ENCODE results near the gene TRMT11. TPM values are rescaled to one million over a fixed set of nuclear protein-coding genes. Genes with fewer than 3 reads are reported as not detected.
"Not testable (repeated sequence)": the region's sequence is repeated elsewhere in the genome, so short reads cannot be mapped to it uniquely, and the experiment has no call there.

TRMT11 gene
- total and polyA plus RNA-seq, 3 experiments from 2014 or later, result 14.8 to 37.9 (median 35.8) TPM

DNA sequence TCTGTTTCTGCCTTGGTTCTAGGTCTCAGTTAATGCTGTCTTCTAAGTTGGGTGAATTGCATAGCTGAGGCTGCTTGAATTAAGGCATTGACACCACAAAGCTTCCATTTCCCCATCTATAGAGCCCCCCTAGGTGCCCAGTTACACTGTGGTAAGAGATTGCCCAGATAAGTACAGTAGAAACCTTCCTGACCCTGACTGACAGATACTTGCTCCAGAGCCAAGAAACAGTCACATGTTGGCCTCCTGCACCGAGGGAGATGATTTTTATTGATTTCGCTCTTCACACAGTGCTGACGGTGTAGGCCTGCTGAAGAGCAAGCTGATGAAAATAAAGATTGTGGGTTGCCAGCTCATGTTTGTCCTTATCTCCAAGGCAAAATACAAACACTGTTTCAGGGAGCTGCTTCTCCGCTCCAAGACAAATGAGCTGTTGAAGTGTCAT is 67.9 kb downstream of the TRMT11 start:
- H3K36me3 ChIP-seq (ENCODE audit: insufficient read depth, low read length), result no peaks in the 10 kb centered on the region
- no peak overlapping the region for H3K4me3 Mint-ChIP-seq
- H3K4me1 ChIP-seq (ENCODE audit: insufficient read depth, low read length), result no peaks in the 10 kb centered on the region
- H3K27me3 ChIP-seq (ENCODE audit: insufficient read depth, low read length, poor library complexity, severe bottlenecking), result no peaks in the 10 kb centered on the region
- no peak overlapping the region for H3K27ac ChIP-seq (ENCODE audit: low read depth, low read length)
- no peak overlapping the region for H3K27ac Mint-ChIP-seq
- DNase-seq, result no peak
- H3K4me3 ChIP-seq (ENCODE audit: low read length), result no peak overlapping the region
- ChIA-PET CTCF (no interaction called here), POLR2A (no interaction called here)
- peaks cover 23 to 36% (median 29%) of the 10 kb centered on the region in 3 donors for H3K36me3 Mint-ChIP-seq
- no peaks in the 10 kb centered on the region for H3K27me3 Mint-ChIP-seq
- no peaks in the 10 kb centered on the region for H3K4me1 Mint-ChIP-seq
- H3K9me3 Mint-ChIP-seq, result peaks cover 0 to 4% (median 0%) of the 10 kb centered on the region in 5 donors
- no peaks in the 10 kb centered on the region for H3K9me3 ChIP-seq (ENCODE audit: low read length)

- no peak overlapping the region for H3K27ac ChIP-seq (ENCODE audit: low read depth, low read length)
- no peak overlapping the region for H3K4me3 ChIP-seq (ENCODE audit: low read length)
- H3K27ac Mint-ChIP-seq, result no peak overlapping the region
- H3K4me1 ChIP-seq (ENCODE audit: insufficient read depth, low read length), result no peaks in the 10 kb centered on the region
- H3K36me3 ChIP-seq (ENCODE audit: insufficient read depth, low read length), result no peaks in the 10 kb centered on the region
- no peaks in the 10 kb centered on the region for H3K27me3 ChIP-seq (ENCODE audit: insufficient read depth, low read length, poor library complexity, severe bottlenecking)
- no peaks in the 10 kb centered on the region for H3K27me3 Mint-ChIP-seq
- peaks cover 0 to 4% (median 0%) of the 10 kb centered on the region in 5 donors for H3K9me3 Mint-ChIP-seq
- CTCF ChIA-PET, result no interaction called here
- peaks cover 19 to 36% (median 31%) of the 10 kb centered on the region in 3 donors for H3K36me3 Mint-ChIP-seq
- no peak overlapping the region for H3K4me3 Mint-ChIP-seq
- DNase-seq, result no peak
- H3K4me1 Mint-ChIP-seq, result no peaks in the 10 kb centered on the region
- POLR2A ChIA-PET, result no interaction called here
- no peaks in the 10 kb centered on the region for H3K9me3 ChIP-seq (ENCODE audit: low read length)
Observed at GRCh38 chr6:126054802-126055201, 68.5 kb downstream of the TRMT11 start.

DNA sequence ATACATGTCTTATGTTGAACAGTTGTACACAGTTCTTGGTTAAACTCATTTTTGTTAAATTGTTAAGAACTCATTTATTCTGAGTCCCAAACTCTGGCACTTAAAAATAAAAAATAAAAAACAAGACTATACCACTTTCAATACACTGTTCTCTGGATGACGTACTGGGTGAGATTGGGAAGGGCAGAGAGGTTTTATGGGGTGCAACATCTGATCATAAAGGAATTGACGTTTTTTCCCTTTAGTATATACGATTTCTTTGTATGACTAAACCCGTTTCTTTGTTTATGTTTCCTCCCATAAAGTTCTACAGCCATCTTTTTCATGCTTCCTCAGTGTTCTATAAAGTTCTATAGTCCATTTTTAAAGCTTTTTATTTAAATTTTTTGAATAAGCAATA is 69.1 kb downstream of the TRMT11 start:
- Mint-ChIP-seq H3K4me3 (no peak overlapping the region), H3K4me1 (no peaks in the 10 kb centered on the region), H3K9me3 (peaks cover 0 to 4% (median 0%) of the 10 kb centered on the region in 5 donors), H3K27ac (no peak overlapping the region), H3K27me3 (no peaks in the 10 kb centered on the region), H3K36me3 (peaks cover 23 to 42% (median 36%) of the 10 kb centered on the region in 3 donors)
- no peak for DNase-seq
- no peaks in the 10 kb centered on the region for H3K36me3 ChIP-seq (ENCODE audit: insufficient read depth, low read length)
- H3K4me1 ChIP-seq (ENCODE audit: insufficient read depth, low read length), result no peaks in the 10 kb centered on the region
- no peaks in the 10 kb centered on the region for H3K9me3 ChIP-seq (ENCODE audit: low read length)
- H3K27ac ChIP-seq (ENCODE audit: low read depth, low read length), result no peak overlapping the region
- ChIA-PET CTCF (no interaction called here), POLR2A (no interaction called here)
- no peaks in the 10 kb centered on the region for H3K27me3 ChIP-seq (ENCODE audit: insufficient read depth, low read length, poor library complexity, severe bottlenecking)
- no peak overlapping the region for H3K4me3 ChIP-seq (ENCODE audit: low read length)

GRCh38 chr6:126056355-126057004 is 70.1 kb downstream of the TRMT11 start:
- Mint-ChIP-seq H3K4me3 (no peak overlapping the region), H3K9me3 (peaks cover 0 to 4% (median 0%) of the 10 kb centered on the region in 5 donors), H3K4me1 (no peaks in the 10 kb centered on the region), H3K27ac (no peak overlapping the region), H3K36me3 (peaks cover 24 to 46% (median 40%) of the 10 kb centered on the region in 3 donors), H3K27me3 (no peaks in the 10 kb centered on the region)
- Histone ChIP-seq H3K27me3 (ENCODE audit: insufficient read depth, low read length, poor library complexity, severe bottlenecking) (no peaks in the 10 kb centered on the region), H3K4me3 (ENCODE audit: low read length) (no peak overlapping the region), H3K9me3 (ENCODE audit: low read length) (no peaks in the 10 kb centered on the region), H3K27ac (ENCODE audit: low read depth, low read length) (no peak overlapping the region), H3K36me3 (ENCODE audit: insufficient read depth, low read length) (no peaks in the 10 kb centered on the region), H3K4me1 (ENCODE audit: insufficient read depth, low read length) (no peaks in the 10 kb centered on the region)
- ChIA-PET POLR2A (no interaction called here), CTCF (no interaction called here)
- DNase-seq, result no peak

GRCh38 chr6:126058085-126058484 is 71.7 kb downstream of the TRMT11 start:
- H3K27ac ChIP-seq (ENCODE audit: low read depth, low read length); H3K27me3 Mint-ChIP-seq; POLR2A ChIA-PET; DNase-seq; H3K36me3 ChIP-seq (ENCODE audit: insufficient read depth, low read length); H3K27me3 ChIP-seq (ENCODE audit: insufficient read depth, low read length, poor library complexity, severe bottlenecking); H3K4me1 Mint-ChIP-seq; H3K9me3 Mint-ChIP-seq; H3K4me3 Mint-ChIP-seq; H3K4me1 ChIP-seq (ENCODE audit: insufficient read depth, low read length); H3K4me3 ChIP-seq (ENCODE audit: low read length); H3K27ac Mint-ChIP-seq; H3K9me3 ChIP-seq (ENCODE audit: low read length); CTCF ChIA-PET: not testable (repeated sequence)
- peaks cover 19 to 39% (median 39%) of the 10 kb centered on the region in 3 donors for H3K36me3 Mint-ChIP-seq

GRCh38 chr6:126060400-126060799 is 74.1 kb downstream of the TRMT11 start:
- Histone ChIP-seq H3K36me3 (ENCODE audit: insufficient read depth, low read length) (no peaks in the 10 kb centered on the region), H3K27ac (ENCODE audit: low read depth, low read length) (no peak overlapping the region), H3K4me3 (ENCODE audit: low read length) (no peak overlapping the region), H3K27me3 (ENCODE audit: insufficient read depth, low read length, poor library complexity, severe bottlenecking) (no peaks in the 10 kb centered on the region), H3K4me1 (ENCODE audit: insufficient read depth, low read length) (no peaks in the 10 kb centered on the region), H3K9me3 (ENCODE audit: low read length) (no peaks in the 10 kb centered on the region)
- ChIA-PET CTCF (no interaction called here), POLR2A (no interaction called here)
- DNase-seq, result no peak
- Mint-ChIP-seq H3K27ac (no peak overlapping the region), H3K27me3 (no peaks in the 10 kb centered on the region), H3K9me3 (peaks cover 0 to 4% (median 0%) of the 10 kb centered on the region in 5 donors), H3K4me3 (no peak overlapping the region), H3K36me3 (peaks cover 16 to 53% (median 36%) of the 10 kb centered on the region in 3 donors), H3K4me1 (no peaks in the 10 kb centered on the region)

GRCh38 chr6:126063512-126064146 is 77.3 kb downstream of the TRMT11 start:
- H3K4me3 ChIP-seq (ENCODE audit: low read length), result no peak overlapping the region
- Mint-ChIP-seq H3K9me3 (peaks cover 0 to 2% (median 0%) of the 10 kb centered on the region in 5 donors), H3K4me1 (no peaks in the 10 kb centered on the region), H3K36me3 (peaks cover 20 to 50% (median 30%) of the 10 kb centered on the region in 3 donors), H3K27me3 (no peaks in the 10 kb centered on the region), H3K27ac (peak overlapping the region in 1 of 8 donors; percentile 39), H3K4me3 (no peak overlapping the region)
- H3K36me3 ChIP-seq (ENCODE audit: insufficient read depth, low read length), result no peaks in the 10 kb centered on the region
- H3K27ac ChIP-seq (ENCODE audit: low read depth, low read length), result no peak overlapping the region
- DNase-seq, result no peak
- ChIA-PET POLR2A (no interaction called here), CTCF (no interaction called here)
- no peaks in the 10 kb centered on the region for H3K27me3 ChIP-seq (ENCODE audit: insufficient read depth, low read length, poor library complexity, severe bottlenecking)
- H3K9me3 ChIP-seq (ENCODE audit: low read length), result no peaks in the 10 kb centered on the region
- H3K4me1 ChIP-seq (ENCODE audit: insufficient read depth, low read length), result no peaks in the 10 kb centered on the region

- Histone ChIP-seq H3K36me3 (ENCODE audit: insufficient read depth, low read length) (no peaks in the 10 kb centered on the region), H3K4me1 (ENCODE audit: insufficient read depth, low read length) (no peaks in the 10 kb centered on the region), H3K9me3 (ENCODE audit: low read length) (no peaks in the 10 kb centered on the region), H3K27ac (ENCODE audit: low read depth, low read length) (no peak overlapping the region), H3K4me3 (ENCODE audit: low read length) (no peak overlapping the region), H3K27me3 (ENCODE audit: insufficient read depth, low read length, poor library complexity, severe bottlenecking) (no peaks in the 10 kb centered on the region)
- CTCF ChIA-PET, result no interaction called here
- no peaks in the 10 kb centered on the region for H3K4me1 Mint-ChIP-seq
- no peak overlapping the region for H3K27ac Mint-ChIP-seq
- POLR2A ChIA-PET, result no interaction called here
- no peak for DNase-seq
- peaks cover 0 to 2% (median 0%) of the 10 kb centered on the region in 5 donors for H3K9me3 Mint-ChIP-seq
- no peak overlapping the region for H3K4me3 Mint-ChIP-seq
- peaks cover 24 to 50% (median 26%) of the 10 kb centered on the region in 3 donors for H3K36me3 Mint-ChIP-seq
- H3K27me3 Mint-ChIP-seq, result no peaks in the 10 kb centered on the region
Observed at GRCh38 chr6:126064257-126064747, 78.0 kb downstream of the TRMT11 start.
